K562 (cell line): ENCODE results near the gene IDI2. TPM values are rescaled to one million over a fixed set of nuclear protein-coding genes. Genes with fewer than 3 reads are reported as not detected.

Experiments
- AFF4 ChIP-seq: sonication (generic); formaldehyde crosslinking; IDR thresholded peaks from 2 replicates; pipeline ENCODE4 v1.8.0; 2023; ENCODE audit warnings: mild to moderate bottlenecking, missing genetic modification reagents
- ATF4 ChIP-seq: fragments of 450-650 bp; formaldehyde crosslinking; IDR thresholded peaks from 2 replicates; pipeline ENCODE4 v1.4.0; 2022; ENCODE audit warnings: mild to moderate bottlenecking, moderate library complexity
- CC2D1A ChIP-seq: fragments of 450-650 bp; IDR thresholded peaks from 2 replicates; pipeline ENCODE4 v1.6.1; 2017; ENCODE audit warnings: mild to moderate bottlenecking
- CHAMP1 ChIP-seq: fragments of 450-650 bp; IDR thresholded peaks from 2 replicates; pipeline ENCODE4 v1.6.1; 2016; ENCODE audit warnings: mild to moderate bottlenecking
- CXXC5 ChIP-seq: fragments of 250-450 bp; sonication (Bioruptor Pico); IDR thresholded peaks from 2 replicates; pipeline ENCODE4 v1.8.0; 2022; ENCODE audit warnings: inconsistent platforms, mild to moderate bottlenecking, moderate library complexity
- DNMT1 ChIP-seq: fragments of 450-650 bp; IDR thresholded peaks from 2 replicates; pipeline ENCODE4 v1.6.1; 2016; ENCODE audit warnings: antibody characterized with exemption, mild to moderate bottlenecking
- ETV1 ChIP-seq: fragments of 450-650 bp; conservative IDR thresholded peaks from 2 replicates; pipeline ENCODE4 v1.6.1; 2016; ENCODE audit warnings: missing genetic modification characterization, control low read depth, low read depth, missing compliant biosample characterization
- FOXA1 ChIP-seq: fragments of 450-650 bp; IDR thresholded peaks from 2 replicates; pipeline ENCODE4 v1.6.1; 2016; ENCODE audit warnings: mild to moderate bottlenecking, borderline replicate concordance
- MEIS2 ChIP-seq: fragments of 450-650 bp; IDR thresholded peaks from 2 replicates; pipeline ENCODE4 v1.6.1; 2014; ENCODE audit warnings: mild to moderate bottlenecking; ENCODE audit not compliant: partially characterized antibody
- MIER1 ChIP-seq: fragments of 450-650 bp; IDR thresholded peaks from 2 replicates; pipeline ENCODE4 v1.6.1; 2016; ENCODE audit warnings: antibody characterized with exemption, mild to moderate bottlenecking, low read depth
- MTA2 ChIP-seq: fragments of 450-650 bp; IDR thresholded peaks from 2 replicates; pipeline ENCODE4 v1.6.1; 2016; ENCODE audit warnings: low read depth
- PCBP2 ChIP-seq: fragments of 200-400 bp; formaldehyde crosslinking; IDR thresholded peaks from 2 replicates; pipeline ENCODE4 v1.6.1; 2018; ENCODE audit warnings: low read length, low read depth, mild to moderate bottlenecking, moderate library complexity; ENCODE audit not compliant: poor library complexity, severe bottlenecking
- PML ChIP-seq: IDR thresholded peaks from 2 replicates; pipeline ENCODE4 v1.6.1; 2012; ENCODE audit warnings: low read length, inconsistent platforms
- RHOXF2B ChIP-seq: fragments of 250-450 bp; sonication (Bioruptor Pico); conservative IDR thresholded peaks from 2 replicates; pipeline ENCODE4 v1.5.1; 2021
- SMAD4 ChIP-seq: fragments of 250-450 bp; sonication (Bioruptor Pico); conservative IDR thresholded peaks from 2 replicates; pipeline ENCODE4 v1.8.0; 2021; ENCODE audit warnings: inconsistent platforms, mild to moderate bottlenecking, moderate library complexity
- SMARCA4 ChIP-seq: fragments of 450-650 bp; IDR thresholded peaks from 2 replicates; pipeline ENCODE4 v1.6.1; 2016
- SP1 ChIP-seq: sonication (generic); formaldehyde crosslinking; IDR thresholded peaks from 2 replicates; pipeline ENCODE4 v1.8.1; 2022; ENCODE audit warnings: mild to moderate bottlenecking, missing genetic modification reagents
- TBL1XR1 ChIP-seq, 2 experiments: IDR thresholded peaks; 2 replicates each; pipeline ENCODE4 v1.6.1; 2012; ENCODE audit warnings: improper control_type of control experiment in 2 of 2, low read length in 2 of 2, mild to moderate bottlenecking in 1 of 2
- TCF3 ChIP-seq: sonication (generic); formaldehyde crosslinking; IDR thresholded peaks from 2 replicates; pipeline ENCODE4 v1.4.0; 2020; ENCODE audit warnings: mild to moderate bottlenecking, missing genetic modification reagents
- TRIM24 ChIP-seq, 2 experiments: fragments of 450-650 bp; IDR thresholded peaks; 2 replicates each; pipeline ENCODE4 v1.6.1; 2016
- YBX1 ChIP-seq: fragments of 450-650 bp; IDR thresholded peaks from 2 replicates; pipeline ENCODE4 v1.7.1; 2016; ENCODE audit warnings: mild to moderate bottlenecking
- YY1 ChIP-seq, 3 experiments: IDR thresholded peaks; 2 replicates each; pipeline ENCODE4 v1.6.1; 2011; ENCODE audit warnings: low read length in 2 of 3, mild to moderate bottlenecking in 2 of 3, moderate library complexity in 2 of 3, borderline replicate concordance in 1 of 3, control low read depth in 1 of 3, low read depth in 1 of 3; ENCODE audit not compliant: insufficient read depth in 3 of 3, insufficient replicate concordance in 2 of 3, control insufficient read depth in 1 of 3, insufficient read length in 1 of 3; ENCODE audit errors: extremely low read depth in 1 of 3
- ZNF696 ChIP-seq: fragments of 250-450 bp; sonication (Bioruptor Pico); conservative IDR thresholded peaks from 2 replicates; pipeline ENCODE4 v1.4.0; 2020; ENCODE audit warnings: mild to moderate bottlenecking, moderate library complexity
- polyA plus RNA-seq, 8 experiments: library from polyadenylated mRNA; depleted of rRNA in 4 of 8; stranded (reverse) in 5 of 8; unstranded in 3 of 8; fragments of >200 nt; fragmentation: Nextera tagmentation in 2 of 8; fragmentation: Illumina TruSeq in 1 of 8; extraction: Ambion mirVana in 2 of 8; extraction: Trizol in 1 of 8; gene quantifications; 2 replicates each; pipeline versions ENCODE4 v1.2.1 to v1.2.3, GENCODE V29; 2011 to 2014; ENCODE audit warnings: inconsistent platforms in 1 of 8, missing spikeins in 1 of 8
- total RNA-seq, 7 experiments: library from RNA; depleted of rRNA in 6 of 7; stranded (reverse); fragments of >200 nt in 6 of 7; fragmentation: Illumina TruSeq in 2 of 7; extraction: Trizol in 2 of 7; gene quantifications; 2 replicates each; pipeline versions ENCODE4 v1.2.1 to v1.2.3, GENCODE V29; 2011 to 2021; ENCODE audit warnings: low replicate concordance in 1 of 7

The IDI2 gene
- total and polyA plus RNA-seq, 9 of the 15 experiments (the other 6 are each of a cell fraction or from before 2014, with no cell fraction given) = not detected

- TF ChIP-seq YY1 (IDR thresholded peaks at IDR 0.05; ENCODE audit: borderline replicate concordance in 1 of 3, control insufficient read depth in 1 of 3, extremely low read depth in 1 of 3, insufficient read depth in 3 of 3, insufficient read length in 1 of 3, insufficient replicate concordance in 2 of 3, low read depth in 1 of 3, low read length in 2 of 3) = peak in 1 of 3 experiments; percentile 39
- no peak for TF ChIP-seq ZNF696 (CRISPR knock-in tag)
- TF ChIP-seq ETV1 (tag) = peak; percentile 19; the same call in 1 of the 2 replicates
- TF ChIP-seq RHOXF2B (CRISPR knock-in tag) = no peak
- TF ChIP-seq ATF4 = 0 out of 2 replicates have a peak, but pooled peaks have one; percentile 21
- TF ChIP-seq SMARCA4 = peak; percentile 80
- TF ChIP-seq YBX1 = no peak
- peak; percentile 63 for TF ChIP-seq MTA2
- 0 out of 4 replicates have a peak, but pooled peaks of 1 of the 2 experiments have one; percentile 28 for TF ChIP-seq TBL1XR1 (IDR thresholded peaks at IDR 0.05; ENCODE audit: low read length in 2 of 2)
- no peak for TF ChIP-seq FOXA1
- TF ChIP-seq PML = peak; percentile 34; the same call in 1 of the 2 replicates
- TF ChIP-seq MEIS2 = peak; percentile 16
- no peak for TF ChIP-seq AFF4 (CRISPR knock-in tag)
- TF ChIP-seq SP1 (CRISPR knock-in tag) = no peak
- TF ChIP-seq PCBP2 = no peak
- TF ChIP-seq CC2D1A = peak; percentile 18; the same call in 1 of the 2 replicates
- peak; percentile 64 for TF ChIP-seq CXXC5 (CRISPR knock-in tag)
- TF ChIP-seq TCF3 (CRISPR knock-in tag) = peak; percentile 80
- TF ChIP-seq SMAD4 (CRISPR knock-in tag) = peak; percentile 97
- TF ChIP-seq DNMT1 = no peak
- peak; percentile 39; the same call in 1 of the 2 replicates for TF ChIP-seq CHAMP1
- peak; percentile 56 to 69 for TF ChIP-seq TRIM24 (IDR thresholded peaks at IDR 0.05)
- TF ChIP-seq MIER1 = peak; percentile 95
Observed at GRCh38 chr10:1009071-1009494, 16.6 kb downstream of the IDI2 start (continued).
